HL-60/S4 (cell line): ENCODE measurements around the gene OR1E1.
"Not testable (repeated sequence)": the region's sequence is repeated elsewhere in the genome, so short reads cannot be mapped to it uniquely, and the experiment has no call there.

Experiments used
- in situ Hi-C: fragments of 300-500 bp; cut with MboI; formaldehyde crosslinking; loops from 2 replicates; pipeline ENCODE4 v1.14.3; 2022; ENCODE audit warnings: low sequenced_read_pairs

The OR1E1 gene, protein sequence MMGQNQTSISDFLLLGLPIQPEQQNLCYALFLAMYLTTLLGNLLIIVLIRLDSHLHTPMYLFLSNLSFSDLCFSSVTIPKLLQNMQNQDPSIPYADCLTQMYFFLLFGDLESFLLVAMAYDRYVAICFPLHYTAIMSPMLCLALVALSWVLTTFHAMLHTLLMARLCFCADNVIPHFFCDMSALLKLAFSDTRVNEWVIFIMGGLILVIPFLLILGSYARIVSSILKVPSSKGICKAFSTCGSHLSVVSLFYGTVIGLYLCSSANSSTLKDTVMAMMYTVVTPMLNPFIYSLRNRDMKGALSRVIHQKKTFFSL

DNA sequence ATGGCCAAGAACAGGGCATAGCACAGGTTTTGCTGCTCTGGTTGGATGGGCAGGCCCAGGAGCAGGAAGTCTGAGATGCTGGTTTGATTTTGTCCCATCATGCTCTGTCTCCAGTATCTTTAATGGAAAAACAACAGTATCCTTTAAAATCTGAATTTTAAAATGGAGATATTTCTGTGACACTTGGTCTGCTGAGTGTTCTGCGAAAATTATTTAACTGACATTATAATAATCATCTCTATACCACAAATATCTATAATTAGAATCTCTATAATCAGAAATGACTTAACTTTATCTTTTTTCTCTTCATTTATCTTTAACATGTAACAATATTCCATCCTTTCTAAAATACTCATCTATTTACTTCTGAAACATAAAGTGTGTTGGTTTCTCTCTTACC lies at the start of gene OR1E1:
Gene OR1E1, minus strand, starts transcription at position 101 of the 400 bp plus-strand sequence. Its CDS starts 0 bp downstream, at position 101.
- in situ Hi-C loops: no loop called here

DNA sequence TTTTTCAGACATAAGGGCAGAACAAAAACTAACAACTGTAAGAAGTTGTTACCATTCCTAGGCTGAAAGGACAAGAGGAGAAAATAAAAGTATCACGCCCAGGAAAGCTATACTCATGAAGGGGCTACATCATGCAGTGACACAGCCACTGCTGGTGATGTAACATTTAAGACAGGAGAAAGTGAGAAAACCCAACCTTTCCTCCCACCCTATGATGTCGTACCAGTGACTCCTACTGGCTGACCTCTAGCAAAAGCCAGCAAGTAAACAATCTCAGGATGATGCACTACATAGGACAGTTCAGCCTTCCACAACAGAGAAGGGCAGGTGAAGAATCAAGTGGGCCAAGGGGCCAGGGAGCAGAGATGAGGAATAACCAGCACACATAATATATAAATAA lies 49.4 kb upstream of the OR1E1 start:
- in situ Hi-C loops: no loop called here

DNA sequence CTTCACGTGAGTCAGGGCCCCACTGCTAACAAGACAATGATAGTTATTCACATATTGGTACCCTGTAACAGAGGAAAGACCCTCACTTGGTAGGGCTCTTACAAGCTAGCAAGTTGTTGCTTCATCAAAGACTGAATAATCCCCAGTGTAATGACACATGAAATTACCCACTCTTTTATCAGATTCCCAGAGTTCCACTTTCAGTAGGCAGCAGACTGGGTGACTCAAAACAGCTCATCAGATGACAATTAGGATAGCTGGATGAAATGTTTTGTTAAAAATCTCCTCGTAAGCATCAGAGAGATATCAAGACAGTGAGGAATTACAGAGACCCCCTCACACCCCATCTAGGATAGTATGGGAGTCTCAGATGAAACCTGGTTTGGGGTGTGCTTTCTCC lies 42.2 kb upstream of the OR1E1 start:
- in situ Hi-C loops: no loop called here

DNA sequence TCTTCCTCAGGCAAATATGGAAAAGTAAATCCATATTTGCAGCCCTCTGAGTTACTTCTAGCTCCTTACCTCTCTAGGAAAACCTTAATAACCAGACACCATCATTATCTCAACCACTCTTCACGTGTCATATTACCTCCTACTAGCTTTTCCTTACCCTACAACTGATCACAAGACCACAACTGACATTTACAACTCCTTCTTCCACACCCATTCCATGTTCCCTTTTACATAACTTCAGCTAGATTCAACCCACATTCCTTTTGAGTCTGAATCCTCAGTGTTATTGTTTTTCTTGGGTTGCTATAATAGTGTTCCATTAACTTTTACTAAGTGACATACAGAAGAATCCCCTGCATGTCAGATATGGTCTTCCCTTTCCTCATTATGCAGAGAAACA lies 40.2 kb upstream of the OR1E1 start:
- in situ Hi-C loops: no loop called here

- in situ Hi-C loops: no loop called here
Observed at GRCh38 chr17:3433741-3434140, 35.5 kb upstream of the OR1E1 start, which contains the start of gene OR1E2. TSS of gene OR1E2 (minus strand) at chr17:3433841. CDS start at chr17:3433841, 0 bp downstream.

- in situ Hi-C loops: not testable (repeated sequence)
Observed at GRCh38 chr17:3433215-3433614, 35.0 kb upstream of the OR1E1 start.

DNA sequence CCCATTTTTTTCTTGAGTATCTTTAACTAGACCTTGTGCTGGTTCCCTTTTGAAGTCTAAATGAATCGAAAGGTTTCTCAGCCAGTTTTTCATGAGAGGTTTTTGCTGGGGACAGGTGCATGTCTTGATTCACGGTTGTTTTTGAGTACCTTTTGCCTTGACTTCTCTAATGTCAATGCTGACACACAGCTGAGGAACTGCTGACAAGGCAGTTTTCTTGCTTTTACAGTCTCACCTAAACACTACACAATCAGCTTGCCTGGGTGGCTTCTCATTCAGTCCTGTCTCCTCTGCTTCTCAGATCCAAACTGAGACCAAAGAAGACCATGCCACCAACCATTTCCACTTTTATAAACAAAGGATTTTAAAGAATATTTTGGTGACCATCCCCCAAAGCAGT lies 20.0 kb upstream of the OR1E1 start:
- in situ Hi-C loops: no loop called here

- in situ Hi-C loops: no loop called here
Observed at GRCh38 chr17:3415610-3416009, 17.4 kb upstream of the OR1E1 start.

- in situ Hi-C loops: not testable (repeated sequence)
Observed at GRCh38 chr17:3412216-3412615, 14.0 kb upstream of the OR1E1 start.

- in situ Hi-C loops: no loop called here
Observed at GRCh38 chr17:3411070-3411469, 12.9 kb upstream of the OR1E1 start, which contains the start of gene OR3A3. TSS of gene OR3A3 (plus strand) at chr17:3411370.

GRCh38 chr17:3403856-3404255 lies 5.6 kb upstream of the OR1E1 start:
- in situ Hi-C loops: not testable (repeated sequence)

GRCh38 chr17:3401786-3402185 lies 3.6 kb upstream of the OR1E1 start:
- in situ Hi-C loops: no loop called here

- in situ Hi-C loops: no loop called here
Observed at GRCh38 chr17:3400055-3400454, 1.8 kb upstream of the OR1E1 start.

- in situ Hi-C loops: not testable (repeated sequence)
Observed at GRCh38 chr17:3397801-3398200, 409 bp downstream of the OR1E1 start.

GRCh38 chr17:3389791-3390190 lies 8.4 kb downstream of the OR1E1 start:
- in situ Hi-C loops: no loop called here

- in situ Hi-C loops: no loop called here
Observed at GRCh38 chr17:3385869-3386816, 12.1 kb downstream of the OR1E1 start, which contains the start of gene OR3A2. TSS of gene OR3A2 (minus strand) at chr17:3386308.

DNA sequence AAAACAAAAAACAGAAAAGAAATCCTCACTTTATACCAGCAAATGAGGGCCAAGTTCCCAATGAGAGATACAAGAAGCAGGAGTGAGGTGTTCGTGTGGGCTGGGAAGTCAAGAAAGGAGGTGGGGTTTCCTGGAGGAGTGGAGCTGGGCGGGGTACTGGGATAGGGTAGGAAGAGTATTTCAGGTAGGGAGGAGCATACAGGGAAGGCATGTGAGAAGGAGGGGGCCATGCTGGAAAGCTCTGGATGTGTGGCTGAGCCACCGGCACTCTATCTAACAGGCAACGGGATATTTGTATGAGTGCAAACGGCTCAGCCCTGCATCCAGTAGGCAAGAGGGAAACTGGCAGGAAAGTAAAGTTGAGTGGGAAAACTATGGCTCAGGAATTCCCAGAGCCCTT lies 16.3 kb downstream of the OR1E1 start:
- in situ Hi-C loops: no loop called here

DNA sequence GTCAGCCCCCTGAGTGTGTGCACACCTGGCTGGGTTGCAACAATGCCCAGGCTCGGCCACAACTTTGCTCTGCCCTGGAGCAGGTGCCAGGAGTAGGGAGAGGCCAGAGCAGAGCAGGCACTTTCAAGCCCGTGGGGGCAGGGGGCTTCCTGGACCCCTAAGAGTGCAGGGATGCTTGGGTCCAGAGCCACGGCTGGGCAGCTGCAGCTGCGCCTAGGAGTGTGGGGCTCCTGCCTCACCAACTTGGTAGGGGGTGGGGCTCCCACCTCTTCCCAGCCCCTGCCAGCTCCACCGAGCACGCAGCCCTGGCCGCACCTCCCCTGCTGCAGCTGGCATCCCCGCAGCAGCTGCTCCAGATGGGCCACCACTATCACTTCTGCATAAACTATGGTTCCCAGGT lies 19.9 kb downstream of the OR1E1 start:
- in situ Hi-C loops: no loop called here

DNA sequence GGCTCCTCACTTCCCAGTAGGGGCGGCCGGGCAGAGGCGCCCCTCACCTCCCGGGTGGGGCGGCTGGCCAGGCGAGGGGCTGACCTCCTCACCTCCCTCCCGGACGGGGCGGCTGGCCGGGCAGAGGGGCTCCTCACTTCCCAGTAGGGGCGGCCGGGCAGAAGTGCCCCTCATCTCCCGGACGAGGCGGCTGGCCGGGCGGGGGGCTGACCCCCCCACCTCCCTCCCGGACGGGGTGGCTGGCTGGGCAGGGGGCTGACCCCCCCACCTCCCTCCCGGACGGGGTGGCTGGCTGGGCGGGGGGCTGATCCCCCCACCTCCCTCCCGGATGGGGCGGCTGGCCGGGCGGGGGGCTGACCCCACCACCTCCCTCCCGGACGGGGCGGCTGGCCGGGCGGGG lies 27.0 kb downstream of the OR1E1 start:
- in situ Hi-C loops: not testable (repeated sequence)
